ENCODE results near the gene ACAN. TPM values are rescaled to one million over a fixed set of nuclear protein-coding genes. Genes with fewer than 3 reads are reported as not detected.

ACAN gene
- total and polyA plus RNA-seq, 2 donors (not counting 3 experiments of a cell fraction or from before 2014, with no cell fraction given), result not detected

GRCh38 chr15:88902846-88903245 is 99.6 kb downstream of the ACAN start:
- BruUV-seq (replicated peaks), result no TSS peak
- no peak for FAIRE-seq

More at GRCh38 chr15:88902846-88903245, 99.6 kb downstream of the ACAN start:
- no peaks in the 10 kb centered on the region for H3K9me3 ChIP-seq (replicated peaks; ENCODE audit: control insufficient read depth, insufficient read depth, low read length)
- ChIA-PET POLR2A (no interaction called here), CTCF (interaction anchor here (0.5 to 4.7 kb wide), 5 partner anchors 10 to 278 kb away, joined by 3 to 82 read pairs (median 4); no protein-coding TSS in a partner anchor)
- H3K27ac ChIP-seq (ENCODE audit: insufficient read depth, low read depth, low read length), result no peak overlapping the region
- intact Hi-C loops (cut with micrococcal nuclease) (no loop called here), dilution Hi-C loops (cut with MboI; ENCODE audit: extremely low pct_ligation_motif_present, low sequenced_read_pairs) (no loop called here)
- H3K4me1 ChIP-seq (ENCODE audit: control insufficient read depth, extremely low read depth, insufficient read depth, low read length), result peaks cover 3% of the 10 kb centered on the region
- no peak overlapping the region for H2AFZ ChIP-seq (ENCODE audit: low read depth, low read length)
- H3K4me3 ChIP-seq (replicated peaks in 1 of 3; ENCODE audit: insufficient read depth in 1 of 3, low read depth in 1 of 3, low read length in 3 of 3), result no peak overlapping the region
- H3K9me1 ChIP-seq (replicated peaks; ENCODE audit: control insufficient read depth, extremely low read depth, insufficient read depth, low read length), result no peaks in the 10 kb centered on the region
- no peaks in the 10 kb centered on the region for H3K27me3 ChIP-seq (ENCODE audit: control insufficient read depth in 2 of 2, insufficient read depth in 2 of 2, low read length in 2 of 2)
- H3K4me2 ChIP-seq (ENCODE audit: insufficient read depth, low read length), result no peak overlapping the region
- H3K36me3 ChIP-seq (ENCODE audit: control insufficient read depth in 2 of 2, extremely low read depth in 1 of 2, insufficient read depth in 2 of 2, low read length in 2 of 2), result no peaks in the 10 kb centered on the region
- no peak for DNase-seq (ENCODE audit: low read depth, low spot score)
- H3K79me2 ChIP-seq (ENCODE audit: control insufficient read depth, insufficient read depth, low read length), result no peaks in the 10 kb centered on the region
- no peak overlapping the region for H3K9ac ChIP-seq (replicated peaks; ENCODE audit: extremely low read depth, insufficient read depth, low read length)
- no peak for TF ChIP-seq JUN (IDR thresholded peaks at IDR 0.05; ENCODE audit: borderline replicate concordance, insufficient read depth, insufficient read length, low read depth)
- TF ChIP-seq POLR2A (IDR thresholded peaks at IDR 0.05; ENCODE audit: low read depth, low read length), result no peak
- TF ChIP-seq POLR2AphosphoS5 (IDR thresholded peaks at IDR 0.05; ENCODE audit: insufficient read depth, low read depth, low read length), result no peak
- no peak for TF ChIP-seq GATA2 (IDR thresholded peaks at IDR 0.05; ENCODE audit: insufficient read depth, insufficient read length, low read depth, low read length)
- TF ChIP-seq, protein P1, sequence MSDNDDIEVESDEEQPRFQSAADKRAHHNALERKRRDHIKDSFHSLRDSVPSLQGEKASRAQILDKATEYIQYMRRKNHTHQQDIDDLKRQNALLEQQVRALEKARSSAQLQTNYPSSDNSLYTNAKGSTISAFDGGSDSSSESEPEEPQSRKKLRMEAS (IDR thresholded peaks at IDR 0.05; ENCODE audit: insufficient read depth, insufficient read length), result no peak
- TF ChIP-seq MYC (IDR thresholded peaks at IDR 0.05; ENCODE audit: low read depth, low read length), result no peak
- TF ChIP-seq FOS (IDR thresholded peaks at IDR 0.05; ENCODE audit: borderline replicate concordance, insufficient read depth, low read length), result no peak
- TF ChIP-seq, protein P2, sequence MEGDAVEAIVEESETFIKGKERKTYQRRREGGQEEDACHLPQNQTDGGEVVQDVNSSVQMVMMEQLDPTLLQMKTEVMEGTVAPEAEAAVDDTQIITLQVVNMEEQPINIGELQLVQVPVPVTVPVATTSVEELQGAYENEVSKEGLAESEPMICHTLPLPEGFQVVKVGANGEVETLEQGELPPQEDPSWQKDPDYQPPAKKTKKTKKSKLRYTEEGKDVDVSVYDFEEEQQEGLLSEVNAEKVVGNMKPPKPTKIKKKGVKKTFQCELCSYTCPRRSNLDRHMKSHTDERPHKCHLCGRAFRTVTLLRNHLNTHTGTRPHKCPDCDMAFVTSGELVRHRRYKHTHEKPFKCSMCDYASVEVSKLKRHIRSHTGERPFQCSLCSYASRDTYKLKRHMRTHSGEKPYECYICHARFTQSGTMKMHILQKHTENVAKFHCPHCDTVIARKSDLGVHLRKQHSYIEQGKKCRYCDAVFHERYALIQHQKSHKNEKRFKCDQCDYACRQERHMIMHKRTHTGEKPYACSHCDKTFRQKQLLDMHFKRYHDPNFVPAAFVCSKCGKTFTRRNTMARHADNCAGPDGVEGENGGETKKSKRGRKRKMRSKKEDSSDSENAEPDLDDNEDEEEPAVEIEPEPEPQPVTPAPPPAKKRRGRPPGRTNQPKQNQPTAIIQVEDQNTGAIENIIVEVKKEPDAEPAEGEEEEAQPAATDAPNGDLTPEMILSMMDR (IDR thresholded peaks at IDR 0.05; ENCODE audit: extremely low read depth in 1 of 2, insufficient read depth in 1 of 2, low read depth in 1 of 2, low read length in 2 of 2), result no peak
- TF ChIP-seq EZH2 (IDR thresholded peaks at IDR 0.05; ENCODE audit: borderline replicate concordance, low read depth, low read length, severe bottlenecking), result no peak
- H4K20me1 ChIP-seq (replicated peaks; ENCODE audit: control insufficient read depth, extremely low read depth, insufficient read depth, low read length), result no peaks in the 10 kb centered on the region
